Body of pancreas (tissue), 4 donors: ENCODE measurements around the gene RAB6D. TPM values are rescaled to one million over a fixed set of nuclear protein-coding genes. Genes with fewer than 3 reads are reported as not detected.
"Not testable (repeated sequence)": the region's sequence is repeated elsewhere in the genome, so short reads cannot be mapped to it uniquely, and the experiment has no call there.

Source experiments
- ATAC-seq: fragments of 150-250 bp; one replicate; pipeline ENCODE4 v1.9.1; 2016
- DNase-seq, 4 donors: peaks; one replicate each; pipeline ENCODE4 v3.0.0-alpha.2; 2019
- H3K27ac ChIP-seq, 4 donors: fragments of 200-600 bp; sonication (generic); 1 replicate in 3 of 4; 2 replicates in 1 of 4; pipeline versions ENCODE4 v1.5.1 to v1.6.1; 2016 to 2019; ENCODE audit warnings: mild to moderate bottlenecking in 1 of 4, mixed read lengths in 1 of 4, moderate library complexity in 1 of 4
- H3K27me3 ChIP-seq, 2 donors: fragments of 200-600 bp; sonication (generic); one replicate each; pipeline ENCODE4 v1.6.0; 2016; ENCODE audit warnings: mild to moderate bottlenecking in 1 of 2
- H3K36me3 ChIP-seq, 2 donors: fragments of 200-600 bp; sonication (generic); replicated peaks in 1 of 2; 2 replicates each; pipeline ENCODE4 v1.5.1; 2016; ENCODE audit warnings: low read depth in 2 of 2; ENCODE audit not compliant: insufficient read depth in 1 of 2
- H3K4me1 ChIP-seq: fragments of 200-600 bp; sonication (generic); one replicate; pipeline ENCODE4 v1.6.0; 2016
- H3K4me3 ChIP-seq, 2 donors: fragments of 200-600 bp; sonication (generic); 1 replicate in 1 of 2; 2 replicates in 1 of 2; pipeline ENCODE4 v1.5.1; 2016 to 2019
- H3K9me3 ChIP-seq, 3 donors: fragments of 200-600 bp; sonication (generic); 1 replicate in 2 of 3; 2 replicates in 1 of 3; pipeline ENCODE4 v1.5.1; 2016
- CTCF ChIP-seq, 7 experiments: fragments of 450-650 bp in 4 of 7; fragments of 200-600 bp in 3 of 7; sonication (generic) in 3 of 7; IDR thresholded peaks; one replicate each; pipeline ENCODE4 v1.5.1; 2016 to 2019; ENCODE audit warnings: antibody characterized with exemption in 7 of 7
- POLR2A ChIP-seq, 3 donors: fragments of 450-650 bp; IDR thresholded peaks; one replicate each; pipeline ENCODE4 v1.6.1; 2016; ENCODE audit warnings: antibody characterized with exemption in 3 of 3, mild to moderate bottlenecking in 2 of 3
- WGBS, 2 donors: methylation state at CpG; one replicate each; pipeline ENCODE4 v1.1.5; 2017; 5-methylcytosine and 5-hydroxymethylcytosine counted together
- intact Hi-C: fragments of 100-400 bp; cut with DNase I; formaldehyde crosslinking; loops from one replicate; pipeline ENCODE4 v1.15.1; 2023
- total RNA-seq, 2 donors: library from RNA; depleted of rRNA; stranded (reverse); fragments of >200 nt; gene quantifications; one replicate each; pipeline ENCODE4 v1.1.0, GENCODE V29; 2016

Gene RAB6D
- total RNA-seq, 2 donors from 2014 or later, result under 0.01 TPM; not detected in 1

GRCh38 chr2:131322209-131322608 lies 41.8 kb downstream of the RAB6D start:
- no peak for TF ChIP-seq CTCF (IDR thresholded peaks at IDR 0.05)
- no peak for TF ChIP-seq POLR2A (IDR thresholded peaks at IDR 0.05)
- no peaks in the 10 kb centered on the region for H3K4me1 ChIP-seq
- no peaks in the 10 kb centered on the region for H3K36me3 ChIP-seq
- H3K9me3 ChIP-seq, result no peaks in the 10 kb centered on the region
- H3K27ac ChIP-seq, result no peak overlapping the region
- ATAC-seq, result no peak
- no peak for DNase-seq
- 60 to 76% methylated on average over 5 to 6 of the region's 6 CpGs for WGBS, 2 donors
- intact Hi-C loops, result no loop called here
- H3K27me3 ChIP-seq, result no peaks in the 10 kb centered on the region
- no peak overlapping the region for H3K4me3 ChIP-seq

- WGBS, 2 donors, result 60 to 67% methylated on average over 1 of the region's 1 CpG
- H3K27ac ChIP-seq, H3K4me3 ChIP-seq, intact Hi-C loops, H3K9me3 ChIP-seq, ATAC-seq, H3K4me1 ChIP-seq, H3K27me3 ChIP-seq, DNase-seq, H3K36me3 ChIP-seq: not testable (repeated sequence)
These were observed 42.6 kb downstream of the RAB6D start for GRCh38 chr2:131321344-131321743.

- H3K4me1 ChIP-seq, H3K27ac ChIP-seq, DNase-seq, intact Hi-C loops, H3K27me3 ChIP-seq, ATAC-seq, H3K4me3 ChIP-seq, H3K36me3 ChIP-seq, H3K9me3 ChIP-seq: not testable (repeated sequence)
- 67 to 75% methylated on average over 2 of the region's 2 CpGs for WGBS, 2 donors
- TF ChIP-seq CTCF (IDR thresholded peaks at IDR 0.05), result peak in 2 of 7 experiments; percentile 2 to 17
These were observed 53.0 kb downstream of the RAB6D start for GRCh38 chr2:131311001-131311400.

Other genes starting within 250 kb of the RAB6D start
- not detected for gene POTEE, start 154.6 kb downstream of the RAB6D start, total RNA-seq
- gene TUBA3D, start 112.0 kb upstream of the RAB6D start, total RNA-seq, result not detected
- gene MZT2A, start 128.2 kb upstream of the RAB6D start, total RNA-seq, result 10 to 100 TPM; 51.1 to 54.1 TPM
- 1 to 10 TPM; 1.6 to 4.3 TPM for gene CCDC74A, start 163.7 kb upstream of the RAB6D start, total RNA-seq